ENCODE measurements around the gene CABP1. TPM values are rescaled to one million over a fixed set of nuclear protein-coding genes. Genes with fewer than 3 reads are reported as not detected.

Gene CABP1
- polyA plus RNA-seq, 3 donors = 4.7 to 6.6 (median 5.4) TPM

- DNase-seq = no peak
These were observed 50.6 kb downstream of the CABP1 start for GRCh38 chr12:120690978-120691377.

GRCh38 chr12:120692524-120693033 is 52.2 kb downstream of the CABP1 start:
- DNase-seq = no peak

GRCh38 chr12:120693848-120694247 is 53.4 kb downstream of the CABP1 start:
- no peak for DNase-seq

GRCh38 chr12:120696626-120697025 is 56.2 kb downstream of the CABP1 start:
- DNase-seq = no peak

GRCh38 chr12:120697344-120697743 is 56.9 kb downstream of the CABP1 start:
- DNase-seq = no peak

- no peak for DNase-seq
These were observed 58.2 kb downstream of the CABP1 start for GRCh38 chr12:120698665-120699064.

GRCh38 chr12:120699553-120699952 is 59.1 kb downstream of the CABP1 start:
- no peak for DNase-seq

GRCh38 chr12:120700886-120701285 is 60.5 kb downstream of the CABP1 start:
- no peak for DNase-seq

GRCh38 chr12:120702637-120703036 is 62.2 kb downstream of the CABP1 start:
- DNase-seq = no peak

- no peak for DNase-seq
These were observed 63.0 kb downstream of the CABP1 start for GRCh38 chr12:120703311-120703942.

- no peak for DNase-seq
These were observed 65.2 kb downstream of the CABP1 start for GRCh38 chr12:120705618-120706017.

GRCh38 chr12:120706029-120706428 is 65.6 kb downstream of the CABP1 start:
- DNase-seq = no peak

- no peak for DNase-seq
These were observed 68.2 kb downstream of the CABP1 start for GRCh38 chr12:120708651-120709050.

GRCh38 chr12:120710031-120710804 is 69.8 kb downstream of the CABP1 start, which contains the start of gene UNC119B:
Gene UNC119B, plus strand, starts transcription at chr12:120710458. Its CDS starts 17 bp downstream, at chr12:120710475.
- DNase-seq = peak; percentile 67

GRCh38 chr12:120710805-120711296 is 70.4 kb downstream of the CABP1 start:
- DNase-seq = no peak

GRCh38 chr12:120711411-120711810 is 71.0 kb downstream of the CABP1 start:
- DNase-seq = no peak

- DNase-seq = no peak
These were observed 72.2 kb downstream of the CABP1 start for GRCh38 chr12:120712610-120713009.

- DNase-seq = peak; percentile 80
These were observed 73.5 kb downstream of the CABP1 start for GRCh38 chr12:120713861-120714482.
